SW 1271 (cell line): ENCODE data around the gene ABCG1.
"Not testable (repeated sequence)": the region's sequence is repeated elsewhere in the genome, so short reads cannot be mapped to it uniquely, and the experiment has no call there.

Experiments
- DNase-seq, 2 experiments: peaks; one replicate each; lab custom pipeline; 2025; lab: John Stamatoyannopoulos, UW

Gene ABCG1

GRCh38 chr21:42291751-42292562 lies 73.0 kb downstream of the ABCG1 start:
- no peak for DNase-seq

DNA sequence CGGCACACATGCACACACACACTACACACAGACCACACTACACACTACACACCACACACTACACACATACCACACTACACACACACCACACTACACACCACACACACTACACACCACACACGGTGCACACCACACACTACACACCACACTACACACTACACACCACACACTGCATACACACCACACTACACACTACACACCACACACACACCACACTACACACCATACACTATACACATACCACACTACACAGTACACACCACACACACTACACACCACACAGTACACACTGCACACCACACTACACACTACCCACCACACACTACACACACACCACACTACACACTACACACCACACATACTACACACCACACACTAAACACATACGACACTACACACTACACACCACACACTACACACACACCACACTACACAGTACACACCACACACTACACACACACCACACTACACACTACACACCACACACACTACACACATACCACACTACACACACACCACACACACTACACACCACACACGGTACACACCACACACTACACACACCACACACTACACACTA lies 73.7 kb downstream of the ABCG1 start:
- DNase-seq = not testable (repeated sequence)

GRCh38 chr21:42293649-42294272 lies 74.8 kb downstream of the ABCG1 start:
- no peak for DNase-seq

DNA sequence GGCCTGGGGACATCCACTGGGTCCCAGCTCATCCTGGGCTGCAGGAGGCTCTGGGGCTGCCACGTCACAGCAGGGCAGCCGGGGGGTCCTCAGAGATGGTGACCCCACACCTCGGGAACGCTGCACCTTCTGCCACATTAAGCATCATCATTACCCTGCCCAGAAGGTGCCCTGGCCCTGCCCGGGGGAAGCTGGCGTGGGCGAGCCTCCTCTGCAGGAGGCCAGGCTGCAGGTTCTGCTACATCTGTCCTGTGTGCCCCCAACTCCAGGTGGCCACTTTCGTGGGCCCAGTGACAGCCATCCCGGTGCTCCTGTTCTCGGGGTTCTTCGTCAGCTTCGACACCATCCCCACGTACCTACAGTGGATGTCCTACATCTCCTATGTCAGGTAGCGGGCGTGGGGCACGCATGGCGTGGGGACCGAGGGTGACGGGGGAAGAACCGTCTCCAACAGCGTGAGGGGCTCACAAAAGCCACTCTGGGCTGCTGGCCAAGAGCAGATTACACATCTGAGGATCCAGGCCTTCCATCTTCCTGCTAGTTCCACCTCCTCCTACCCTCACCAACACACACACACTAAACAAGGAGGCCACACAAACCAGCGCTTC lies 75.4 kb downstream of the ABCG1 start:
- DNase-seq = no peak

- DNase-seq = no peak
Measured at GRCh38 chr21:42295845-42296244, 76.9 kb downstream of the ABCG1 start.

DNA sequence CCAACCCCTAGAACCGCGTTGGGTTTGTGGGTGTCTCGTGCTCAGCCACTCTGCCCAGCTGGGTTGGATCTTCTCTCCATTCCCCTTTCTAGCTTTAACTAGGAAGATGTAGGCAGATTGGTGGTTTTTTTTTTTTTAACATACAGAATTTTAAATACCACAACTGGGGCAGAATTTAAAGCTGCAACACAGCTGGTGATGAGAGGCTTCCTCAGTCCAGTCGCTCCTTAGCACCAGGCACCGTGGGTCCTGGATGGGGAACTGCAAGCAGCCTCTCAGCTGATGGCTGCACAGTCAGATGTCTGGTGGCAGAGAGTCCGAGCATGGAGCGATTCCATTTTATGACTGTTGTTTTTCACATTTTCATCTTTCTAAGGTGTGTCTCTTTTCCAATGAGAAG lies 77.6 kb downstream of the ABCG1 start:
- DNase-seq = no peak

DNA sequence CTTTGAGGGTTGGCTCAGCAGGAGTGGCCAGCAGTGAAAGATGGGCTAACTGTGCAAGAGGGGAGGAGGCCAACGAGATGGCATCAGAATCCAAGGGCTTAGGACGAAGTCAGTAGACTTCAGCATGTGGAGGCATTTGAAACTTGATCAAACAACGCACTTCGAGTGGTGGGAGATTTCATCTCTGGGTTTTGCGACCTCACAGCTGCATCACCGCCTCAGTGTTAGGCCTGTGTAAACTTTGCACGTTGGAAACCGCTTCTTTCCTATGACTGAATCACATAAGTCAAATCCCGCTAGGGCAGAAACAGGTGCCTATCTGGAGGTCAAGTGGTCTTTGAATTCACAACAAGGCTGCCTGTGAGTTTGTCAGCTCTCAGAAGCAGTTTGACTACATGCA lies 78.4 kb downstream of the ABCG1 start:
- DNase-seq = no peak

DNA sequence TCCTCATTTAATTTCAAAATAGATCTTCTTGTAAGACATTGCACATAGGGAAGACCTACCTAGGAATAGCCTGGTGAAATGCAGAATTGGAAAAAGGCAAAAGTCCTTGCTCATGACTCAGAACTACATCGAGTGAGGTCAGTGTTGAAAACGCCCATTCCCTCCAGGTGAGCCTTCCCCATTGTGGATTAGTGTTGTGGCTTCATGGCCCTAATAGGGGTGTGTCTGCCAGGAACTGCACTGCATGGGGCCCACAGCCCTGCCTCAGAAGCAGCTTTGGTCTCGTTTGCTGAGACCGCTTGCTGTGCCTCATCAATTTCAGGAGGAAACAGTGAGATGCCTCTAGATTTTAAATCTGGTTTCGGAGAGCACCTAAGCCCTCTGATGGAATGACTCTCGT lies 79.3 kb downstream of the ABCG1 start:
- DNase-seq = no peak

DNA sequence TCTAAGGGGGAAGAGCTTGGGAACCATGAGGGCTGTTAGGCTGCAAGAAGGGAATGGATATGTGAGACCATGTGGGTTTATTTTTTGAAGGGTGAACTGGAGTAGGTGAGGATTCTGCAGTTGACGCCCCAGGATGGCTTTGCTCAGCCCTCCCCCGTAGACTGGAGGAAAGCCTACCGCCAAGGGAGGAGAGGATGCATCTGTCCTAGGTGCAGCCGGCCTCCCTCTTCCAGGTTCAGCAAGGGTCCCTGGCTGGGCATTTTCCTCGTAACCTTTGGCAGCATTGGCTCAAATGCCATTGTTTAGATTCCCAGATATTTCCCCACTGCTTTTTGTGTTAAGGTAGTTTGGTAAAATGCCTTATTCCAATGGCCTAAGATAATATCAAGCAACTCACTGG lies 79.7 kb downstream of the ABCG1 start:
- no peak for DNase-seq

DNA sequence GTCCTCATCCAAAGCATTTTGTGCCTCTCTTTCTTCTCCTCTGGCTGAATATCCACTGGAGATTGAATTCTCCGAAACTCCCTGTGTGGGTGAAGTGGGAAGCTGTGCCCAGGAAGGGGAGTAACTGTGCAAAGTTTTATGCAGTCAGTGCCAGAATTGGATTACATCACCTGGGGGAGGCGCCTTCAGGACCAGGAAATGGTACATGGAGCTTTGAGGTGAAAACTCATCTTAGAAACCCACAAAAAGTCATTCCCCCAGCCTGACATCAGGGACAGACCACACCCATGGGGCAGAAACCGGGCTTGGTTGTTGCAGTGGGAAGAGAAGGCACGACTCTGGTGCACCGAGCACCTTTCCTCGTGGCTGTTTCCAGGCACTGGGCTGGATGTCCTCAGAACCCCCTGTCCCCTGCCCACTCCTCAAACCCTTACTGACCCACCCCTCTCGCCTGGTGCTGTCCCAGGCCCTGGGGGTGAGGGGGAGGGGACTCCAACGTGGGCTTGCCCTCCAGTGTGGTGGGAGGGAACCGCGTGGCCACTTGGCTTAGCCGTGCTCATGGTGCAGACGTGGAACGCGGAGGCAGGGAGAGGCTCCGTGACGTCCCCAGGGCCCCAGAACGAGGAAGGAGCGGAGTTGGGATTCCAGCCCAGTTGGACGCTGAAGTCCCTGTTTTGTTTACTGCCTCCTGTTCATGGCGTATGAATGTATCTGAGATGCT lies 80.5 kb downstream of the ABCG1 start:
- DNase-seq = no peak

- DNase-seq = no peak
Measured at GRCh38 chr21:42300045-42300583, 81.2 kb downstream of the ABCG1 start.

- DNase-seq = no peak
Measured at GRCh38 chr21:42300956-42301355, 82.0 kb downstream of the ABCG1 start.

GRCh38 chr21:42301371-42302075 lies 82.6 kb downstream of the ABCG1 start:
- no peak for DNase-seq

DNA sequence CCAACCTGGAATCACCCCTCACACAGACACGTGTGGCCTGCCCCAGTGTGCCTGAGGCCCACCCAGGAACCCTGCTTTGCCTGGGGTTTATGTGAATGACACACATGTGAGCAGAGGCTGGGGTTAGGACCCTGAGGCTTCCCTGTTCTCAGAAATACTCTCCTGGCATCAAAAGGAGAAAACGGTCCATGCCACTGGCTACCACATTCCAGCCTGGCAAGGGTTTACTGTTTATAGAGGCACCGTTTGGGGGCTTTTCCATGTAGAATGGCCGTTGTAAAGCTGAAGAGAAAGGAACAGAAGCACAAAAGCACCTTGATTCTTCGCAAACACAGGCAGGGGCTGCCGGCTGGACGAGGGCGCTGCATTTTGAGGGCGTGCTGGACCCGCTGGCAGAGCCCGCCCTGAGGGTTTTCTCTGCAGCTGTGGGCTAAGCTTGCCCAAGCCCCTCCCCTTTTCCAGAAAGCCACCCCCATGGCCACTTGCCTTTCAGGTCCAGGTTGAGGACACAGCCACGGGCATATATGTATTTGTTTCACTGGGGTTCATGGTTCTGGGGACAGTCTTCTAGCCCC lies 83.2 kb downstream of the ABCG1 start:
- no peak for DNase-seq

GRCh38 chr21:42302794-42303193 lies 83.9 kb downstream of the ABCG1 start:
- no peak for DNase-seq

DNA sequence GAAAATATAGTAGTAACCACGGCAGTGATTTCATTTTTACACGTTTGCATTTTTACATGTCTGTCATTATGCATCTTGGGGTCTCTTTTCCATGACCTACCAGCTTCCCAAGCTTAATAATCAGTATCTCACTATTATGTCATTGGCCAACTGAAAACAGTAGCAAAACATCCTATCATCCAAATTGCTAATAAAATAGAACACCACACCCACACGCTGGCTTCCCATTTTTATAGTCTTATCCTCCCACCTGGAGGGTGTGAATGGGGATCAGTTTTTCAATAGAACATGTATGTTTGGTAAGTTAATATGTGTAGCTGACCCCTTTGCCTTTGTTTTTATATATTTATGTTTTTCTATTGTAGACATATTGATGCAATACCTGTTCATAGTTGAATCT lies 84.5 kb downstream of the ABCG1 start:
- DNase-seq = no peak

DNA sequence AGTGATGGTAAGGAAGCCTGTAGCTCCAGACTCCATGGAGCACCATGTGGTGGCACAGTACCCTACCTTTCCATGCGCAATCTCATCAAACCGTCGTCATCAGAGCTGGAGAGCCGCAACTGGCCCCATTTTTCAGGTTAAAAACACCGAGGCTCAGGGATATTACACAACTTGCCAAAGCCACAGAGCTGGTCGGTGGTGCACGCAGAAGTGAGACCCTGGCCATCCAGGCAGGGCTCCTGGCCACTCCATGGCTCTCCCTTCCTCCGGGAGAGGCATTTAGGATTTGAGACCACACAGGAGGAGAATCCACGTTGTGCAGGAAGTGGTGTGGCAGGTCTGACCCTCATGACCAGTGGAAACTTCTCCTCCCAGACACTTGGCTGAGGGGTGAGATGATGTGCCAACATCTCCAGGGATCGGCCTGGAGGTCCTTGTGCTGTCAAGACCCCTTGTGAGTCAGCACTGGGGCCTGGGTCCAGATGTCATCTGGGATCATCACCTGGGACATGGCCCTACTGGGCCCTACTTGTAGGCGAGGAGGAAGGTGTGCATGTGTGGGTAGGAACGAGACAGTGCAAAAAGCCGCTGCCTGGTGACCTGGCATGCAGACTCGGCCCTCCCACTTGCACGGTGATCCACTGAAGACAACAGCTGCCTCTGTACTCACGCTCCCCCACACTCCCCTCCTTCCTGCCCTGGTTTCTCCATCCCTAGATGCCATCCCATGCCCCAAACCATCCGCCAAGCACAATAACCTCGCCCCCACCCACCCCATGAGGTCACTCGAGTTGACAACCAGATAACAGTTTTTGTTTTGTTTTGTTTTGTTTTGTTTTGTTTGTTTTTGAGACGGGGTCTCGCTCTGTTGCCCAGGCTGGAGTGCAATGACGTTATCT lies 85.9 kb downstream of the ABCG1 start:
- no peak for DNase-seq

DNA sequence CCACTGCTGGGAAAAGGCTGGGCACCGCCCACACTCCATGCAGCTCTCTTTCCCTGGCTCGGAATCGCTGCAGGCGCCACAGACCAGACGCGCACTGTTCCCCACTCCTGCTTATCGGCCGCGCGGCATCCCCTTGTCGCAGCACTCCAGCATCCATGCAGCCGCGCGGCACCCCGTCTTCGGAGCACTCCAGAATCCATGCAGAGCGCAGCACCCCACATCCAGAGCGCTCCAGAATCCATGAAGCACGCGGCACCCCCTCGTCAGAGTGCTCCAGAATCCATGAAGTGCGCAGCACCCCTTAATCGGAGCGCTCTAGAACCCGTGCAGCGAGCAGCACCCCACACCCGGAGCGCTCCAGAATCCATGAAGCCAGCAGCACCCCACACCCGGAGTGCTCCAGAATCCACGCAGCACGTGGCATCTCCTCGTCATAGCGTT lies 86.8 kb downstream of the ABCG1 start:
- DNase-seq = no peak

GRCh38 chr21:42306366-42307035 lies 87.6 kb downstream of the ABCG1 start:
- no peak for DNase-seq
